ENCODE measurements around the gene MFAP1.

MFAP1 gene

GRCh38 chr15:43779016-43779415 is 45.5 kb downstream of the MFAP1 start:
- no peak for TF ChIP-seq CTCF (IDR thresholded peaks at IDR 0.05; ENCODE audit: insufficient read depth, low read depth, low read length, missing control alignments)

DNA sequence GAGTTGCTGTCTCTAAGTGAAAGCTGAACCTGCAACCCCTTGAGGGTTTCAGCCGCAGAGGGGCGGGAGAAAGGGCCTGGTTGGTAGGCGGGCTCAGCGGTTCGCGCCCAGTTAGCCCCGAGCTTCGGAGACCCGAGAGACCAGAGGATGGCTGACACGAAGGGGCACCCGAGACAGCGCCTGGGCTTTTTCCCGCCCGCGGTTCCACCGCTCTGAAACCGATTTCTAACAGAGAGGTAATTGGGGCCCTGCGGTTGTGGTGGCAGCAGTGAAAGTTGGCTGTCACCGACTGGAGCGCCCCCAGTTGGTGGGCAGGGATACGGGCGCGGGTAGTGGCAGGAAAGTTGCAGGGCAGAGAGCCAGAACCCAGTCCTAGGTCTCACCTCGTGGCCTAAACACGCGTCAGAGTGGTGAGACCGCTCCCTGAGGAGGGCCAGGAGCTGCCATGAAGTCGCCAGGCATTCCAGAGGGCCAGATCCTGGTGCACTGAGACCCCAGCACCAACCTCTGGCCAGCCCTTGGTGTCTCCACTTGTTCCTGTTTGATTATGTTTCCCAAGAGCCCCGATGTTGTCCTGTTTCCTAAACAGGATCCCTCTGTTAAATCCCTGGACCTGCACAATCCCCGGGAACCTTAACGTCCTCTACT is 47.1 kb downstream of the MFAP1 start:
- H3K4me3 ChIP-seq (ENCODE audit: low read length), result peak overlapping the region; percentile 93
- DNase-seq (ENCODE audit: low read depth), result peak; percentile 78
- TF ChIP-seq CTCF (IDR thresholded peaks at IDR 0.05; ENCODE audit: insufficient read depth, low read depth, low read length, missing control alignments), result peak; percentile 89

More at GRCh38 chr15:43779016-43779415, 45.5 kb downstream of the MFAP1 start:
- no peak for DNase-seq (ENCODE audit: low read depth)
- no peak overlapping the region for H3K4me3 ChIP-seq (ENCODE audit: low read length)

DNA sequence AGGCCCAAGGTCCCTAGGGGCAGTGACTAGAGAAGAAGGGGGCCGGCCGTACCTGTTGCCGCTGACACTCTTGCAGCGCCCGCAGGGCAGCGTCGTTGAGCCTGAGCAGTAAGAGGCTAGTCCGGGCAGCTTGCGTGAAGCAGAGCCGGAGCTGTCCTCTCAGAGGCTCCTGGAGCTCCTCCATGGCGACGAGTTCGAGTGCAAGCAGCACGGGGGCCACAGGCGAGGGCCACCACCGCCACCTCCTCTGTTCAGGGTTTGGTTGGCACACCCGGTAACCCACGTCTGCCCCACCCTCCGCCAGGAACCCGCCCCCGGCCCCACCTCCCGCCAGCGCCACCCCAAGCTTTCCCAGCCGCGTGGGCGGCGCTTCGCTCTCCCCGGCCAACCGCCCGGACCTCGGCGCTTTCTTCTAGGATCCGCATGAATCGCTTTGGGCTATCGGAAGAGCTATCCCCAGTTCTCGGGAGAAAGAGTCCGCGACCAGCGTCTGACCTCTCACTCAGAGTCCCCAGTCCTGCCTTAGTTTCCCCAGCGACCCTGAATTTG is 47.7 kb downstream of the MFAP1 start, which contains the start of gene ELL3:
TSS of gene ELL3 (minus strand) at position 249 of the 549 bp plus-strand sequence. CDS start at position 184, 65 bp downstream.
- peak within 1 kb of the TSS; percentile 93 for H3K4me3 ChIP-seq (ENCODE audit: low read length)
- TF ChIP-seq CTCF (IDR thresholded peaks at IDR 0.05; ENCODE audit: insufficient read depth, low read depth, low read length, missing control alignments), result no peak
- DNase-seq (ENCODE audit: low read depth), result peak; percentile 90

DNA sequence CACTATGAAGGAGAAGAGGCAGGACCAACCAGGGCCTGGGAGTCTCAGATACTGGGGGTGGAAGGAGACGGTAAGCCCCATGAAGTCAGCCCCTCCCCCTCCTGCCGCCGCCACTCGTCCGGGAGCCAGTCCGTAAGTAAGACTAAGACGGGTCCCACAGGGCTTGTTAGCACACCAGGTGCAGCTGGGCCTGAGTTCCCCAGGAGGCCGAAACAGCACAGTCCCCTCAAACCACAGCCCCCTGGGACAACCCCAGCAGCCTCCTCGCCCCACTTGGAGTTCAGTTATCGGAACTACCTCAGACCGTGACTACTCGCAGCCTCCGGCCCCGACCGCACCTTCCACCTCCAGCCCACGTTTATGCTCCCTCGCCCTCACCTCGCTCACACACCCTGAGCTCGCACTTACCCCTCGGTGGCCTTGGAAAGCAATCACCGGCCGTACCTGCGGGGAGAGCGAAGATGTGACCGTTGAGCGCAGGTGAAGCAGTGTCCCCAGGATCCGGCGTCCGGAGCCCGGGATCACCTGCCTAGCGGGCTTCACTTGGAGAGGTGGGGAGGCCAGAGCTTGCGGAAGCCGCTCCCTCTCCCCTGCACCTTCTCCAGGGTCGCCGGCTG is 48.3 kb downstream of the MFAP1 start:
- peak; percentile 36 for DNase-seq (ENCODE audit: low read depth)
- H3K4me3 ChIP-seq (ENCODE audit: low read length), result peak overlapping the region; percentile 93
- TF ChIP-seq CTCF (IDR thresholded peaks at IDR 0.05; ENCODE audit: insufficient read depth, low read depth, low read length, missing control alignments), result no peak

- H3K4me3 ChIP-seq (ENCODE audit: low read length), result peak overlapping the region; percentile 93
- DNase-seq (ENCODE audit: low read depth), result peak; percentile 87
- TF ChIP-seq CTCF (IDR thresholded peaks at IDR 0.05; ENCODE audit: insufficient read depth, low read depth, low read length, missing control alignments), result peak; percentile 81
Observed at GRCh38 chr15:43775411-43775965, 49.0 kb downstream of the MFAP1 start.

DNA sequence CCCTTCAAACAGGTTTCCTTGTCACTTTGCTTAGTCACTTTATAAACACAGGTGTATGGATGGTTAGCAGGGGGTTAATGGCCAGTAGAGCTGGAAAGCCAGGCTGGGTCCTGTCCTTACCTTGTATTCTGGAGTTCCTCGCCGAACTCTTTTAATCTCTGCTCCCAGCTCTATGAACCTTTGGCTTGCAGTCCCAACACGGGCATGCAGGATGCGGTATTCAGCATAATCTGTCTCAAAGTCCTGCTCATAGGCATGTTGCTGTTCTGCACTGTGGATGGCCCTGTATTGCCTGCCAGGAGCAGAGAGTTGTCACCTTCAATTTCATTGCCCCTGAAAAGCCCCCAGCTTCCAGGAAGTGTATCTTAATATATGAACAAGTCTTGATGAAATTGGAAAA is 50.4 kb downstream of the MFAP1 start:
- TF ChIP-seq CTCF (IDR thresholded peaks at IDR 0.05; ENCODE audit: insufficient read depth, low read depth, low read length, missing control alignments), result no peak
- DNase-seq (ENCODE audit: low read depth), result no peak

More for the DNA sequence above, 50.4 kb downstream of the MFAP1 start:
- H3K4me3 ChIP-seq (ENCODE audit: low read length), result no peak overlapping the region

All from epithelial cell of esophagus (primary cell).